Tibial nerve (tissue), 4 donors: ENCODE results near the gene COG1.
A peak's percentile ranks its signal among the peaks of the same experiment; 100 is the strongest.

Experiments used
- CTCF ChIP-seq, 5 experiments: fragments of 200-600 bp in 3 of 5; fragments of 450-650 bp in 2 of 5; sonication (generic) in 3 of 5; IDR thresholded peaks; one replicate each; pipeline ENCODE4 v1.5.1; 2016 to 2019; ENCODE audit warnings: antibody characterized with exemption in 5 of 5, mild to moderate bottlenecking in 3 of 5, moderate library complexity in 2 of 5
- EP300 ChIP-seq, 2 donors: sonication (generic); formaldehyde crosslinking; IDR thresholded peaks; one replicate each; pipeline ENCODE4 v1.6.1; 2017; ENCODE audit warnings: antibody characterized with exemption in 2 of 2, mild to moderate bottlenecking in 1 of 2
- POLR2A ChIP-seq, 2 donors: fragments of 450-650 bp; IDR thresholded peaks; one replicate each; pipeline ENCODE4 v1.6.1; 2017; ENCODE audit warnings: antibody characterized with exemption in 2 of 2, mild to moderate bottlenecking in 2 of 2, moderate library complexity in 2 of 2

GRCh38 chr17:73192894-73193701 lies at the start of gene COG1:
- TF ChIP-seq CTCF (IDR thresholded peaks at IDR 0.05) (peak in 1 of 5 experiments; percentile 20), POLR2A (IDR thresholded peaks at IDR 0.05) (no peak), EP300 (IDR thresholded peaks at IDR 0.05) (peak in 1 of 2 donors; percentile 67)
